HG03175 (cell line): ENCODE data around the gene KCNK2.

Experiments
- ATAC-seq: cut with Tn5 transposase; IDR thresholded peaks from one replicate; pipeline ENCODE4 v1.9.1; 2021; ENCODE audit warnings: mild to moderate bottlenecking, moderate library complexity; ENCODE audit not compliant: unreplicated experiment

Gene KCNK2, protein sequence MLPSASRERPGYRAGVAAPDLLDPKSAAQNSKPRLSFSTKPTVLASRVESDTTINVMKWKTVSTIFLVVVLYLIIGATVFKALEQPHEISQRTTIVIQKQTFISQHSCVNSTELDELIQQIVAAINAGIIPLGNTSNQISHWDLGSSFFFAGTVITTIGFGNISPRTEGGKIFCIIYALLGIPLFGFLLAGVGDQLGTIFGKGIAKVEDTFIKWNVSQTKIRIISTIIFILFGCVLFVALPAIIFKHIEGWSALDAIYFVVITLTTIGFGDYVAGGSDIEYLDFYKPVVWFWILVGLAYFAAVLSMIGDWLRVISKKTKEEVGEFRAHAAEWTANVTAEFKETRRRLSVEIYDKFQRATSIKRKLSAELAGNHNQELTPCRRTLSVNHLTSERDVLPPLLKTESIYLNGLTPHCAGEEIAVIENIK

DNA sequence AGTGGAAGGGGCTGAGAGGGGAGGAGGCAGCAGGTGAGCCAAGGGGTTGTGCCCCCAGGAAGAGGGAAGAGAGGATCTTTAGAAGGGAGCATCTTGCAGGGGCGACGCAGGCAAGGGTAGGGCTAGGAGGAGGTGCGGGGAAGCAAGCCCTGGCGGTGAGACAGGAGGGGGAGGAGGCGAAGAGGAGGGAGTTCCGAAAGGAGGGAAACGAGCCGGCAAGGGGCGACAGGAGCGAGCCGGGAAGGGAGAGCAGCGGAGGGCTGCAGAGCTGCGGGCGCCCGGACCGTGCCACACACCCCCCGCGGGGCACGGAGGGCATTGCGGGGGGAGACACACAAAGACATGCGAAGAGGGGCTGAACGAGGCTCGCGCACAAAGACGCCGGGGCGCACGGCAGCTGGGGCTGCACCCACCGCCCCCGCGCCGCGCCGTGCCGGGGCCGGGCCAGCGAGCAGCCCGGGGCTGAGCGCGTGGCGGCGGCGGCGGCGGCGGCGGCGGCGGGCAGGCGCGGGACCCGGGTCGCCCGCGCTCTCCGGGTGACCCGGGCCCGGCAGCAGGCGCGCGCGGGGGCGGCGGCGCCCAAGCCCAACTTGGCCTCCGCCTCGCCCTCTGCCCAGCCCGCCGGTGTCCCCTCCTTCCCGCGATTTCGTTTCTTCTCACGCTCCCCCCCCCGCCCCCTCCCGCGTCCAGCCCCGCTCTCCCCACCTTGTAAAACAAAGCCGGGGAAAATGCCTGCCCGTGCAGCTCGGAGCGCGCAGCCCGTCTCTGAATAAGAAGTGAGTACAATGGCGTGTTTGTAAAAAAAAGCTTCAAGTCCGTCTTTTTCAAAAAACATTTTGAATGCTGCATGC is at the start of gene KCNK2:
Gene KCNK2, plus strand, starts transcription at position 206 of the 851 bp plus-strand sequence. CDS start 649 bp downstream, outside the sequence.
- ATAC-seq: no peak

DNA sequence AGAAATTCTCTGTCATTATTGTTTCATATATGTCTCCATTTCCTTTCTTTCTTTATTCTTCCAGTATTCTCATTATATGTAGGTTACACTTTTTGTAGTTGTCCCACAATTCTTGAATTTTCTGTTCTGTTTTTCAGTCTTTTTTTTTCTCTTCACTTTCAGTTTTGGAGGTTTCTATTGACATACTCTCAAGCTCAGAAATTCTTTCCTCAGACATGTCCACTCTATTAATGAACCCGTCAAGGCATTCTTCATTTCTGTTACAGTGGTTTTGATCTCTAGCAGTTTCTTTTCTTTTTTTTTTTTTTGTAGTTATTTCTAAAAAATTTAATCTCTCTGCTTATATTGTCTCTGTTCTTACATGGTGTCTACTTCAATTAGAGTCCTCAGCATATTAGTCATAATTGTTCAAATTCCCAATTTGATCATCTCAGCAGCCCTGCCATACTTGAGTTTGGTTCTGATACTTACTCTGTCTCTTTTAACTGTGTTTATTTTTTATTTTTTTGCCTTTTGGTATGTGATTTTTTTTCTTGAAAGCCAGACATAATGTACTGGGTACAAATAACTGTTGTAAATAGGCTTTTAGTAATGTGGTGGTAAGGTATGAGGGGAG is 49.5 kb upstream of the KCNK2 start:
- ATAC-seq: no peak

DNA sequence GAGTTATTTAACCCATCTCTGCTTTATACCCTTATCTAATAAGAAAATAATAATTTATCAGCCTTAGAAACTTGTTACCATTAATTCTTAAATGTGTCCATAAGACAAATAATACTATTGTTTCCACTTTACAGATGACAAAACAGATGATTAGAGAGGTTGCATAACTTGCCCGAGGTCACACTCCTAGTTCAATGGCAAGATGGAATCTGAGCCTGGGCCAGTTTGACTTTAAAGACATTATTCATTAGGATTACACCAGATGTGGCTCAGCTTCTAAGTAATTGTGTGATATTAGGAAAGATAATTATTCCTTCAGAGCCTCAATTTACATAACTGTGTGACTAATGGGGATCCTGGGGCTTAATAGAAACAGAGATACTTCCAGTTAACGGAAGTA is 42.3 kb upstream of the KCNK2 start:
- no peak for ATAC-seq

DNA sequence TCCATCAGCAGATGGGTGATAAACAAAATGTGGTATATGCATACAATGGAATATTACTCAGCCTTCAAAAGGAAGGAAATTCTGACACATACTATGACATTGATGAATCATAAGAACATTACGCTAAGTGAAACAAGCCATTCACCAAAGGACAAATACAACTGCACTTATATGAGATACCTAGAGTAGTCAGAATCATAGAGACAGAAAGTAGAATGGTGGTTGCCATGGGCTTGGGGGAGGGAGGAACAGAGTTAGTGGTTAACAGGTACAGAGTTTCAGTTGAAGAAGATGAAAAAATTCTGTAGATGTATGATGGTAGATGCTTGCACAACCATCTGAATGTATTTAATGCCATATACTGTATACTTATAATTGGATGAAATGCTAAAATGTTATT is 39.1 kb upstream of the KCNK2 start:
- no peak for ATAC-seq

DNA sequence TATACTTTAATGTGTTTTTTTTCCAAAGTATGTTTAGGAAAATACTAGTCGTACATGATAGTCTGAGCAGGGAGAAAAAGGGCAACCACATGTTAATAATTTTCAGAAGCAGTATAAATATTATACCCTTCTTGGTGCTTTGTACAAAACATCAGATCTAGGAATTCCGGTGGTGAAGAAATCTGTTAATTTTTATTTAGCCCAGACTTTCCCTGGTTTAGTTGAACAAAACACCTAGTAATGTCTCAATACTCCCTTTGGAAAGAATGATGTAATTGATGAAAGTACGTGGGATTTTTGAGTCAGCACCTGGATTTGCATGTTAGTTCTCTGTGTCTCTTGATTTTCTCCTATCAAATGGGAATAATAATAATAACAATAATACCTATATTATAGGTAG is 38.4 kb upstream of the KCNK2 start:
- ATAC-seq: no peak

DNA sequence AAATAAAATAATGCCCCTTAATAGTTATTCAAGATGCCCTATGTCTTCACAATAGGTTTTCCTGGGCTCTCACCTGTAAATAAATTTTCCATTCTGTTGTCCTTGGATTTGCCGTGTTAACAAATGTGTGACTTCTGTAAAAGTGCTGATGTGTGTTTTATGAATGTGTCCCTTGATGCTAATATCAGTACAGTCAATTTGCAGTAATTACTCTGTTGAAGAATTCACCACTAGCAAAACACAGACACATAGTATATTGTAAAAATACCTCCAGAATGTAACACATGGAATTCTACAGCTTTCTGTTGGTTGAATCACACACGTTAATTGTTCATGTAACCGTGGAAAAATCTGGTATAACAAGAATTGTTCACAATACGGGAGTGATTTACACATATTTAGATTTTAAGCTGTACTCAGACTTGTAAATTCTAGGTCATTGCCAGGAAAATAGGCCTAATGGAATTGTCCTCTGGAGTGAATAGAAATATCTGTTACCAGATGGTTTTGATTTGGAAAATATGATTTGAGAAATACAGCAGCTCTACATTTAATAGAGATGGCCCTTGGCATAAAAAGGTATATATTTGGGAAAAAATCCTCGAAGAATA is 36.7 kb upstream of the KCNK2 start:
- no peak for ATAC-seq

DNA sequence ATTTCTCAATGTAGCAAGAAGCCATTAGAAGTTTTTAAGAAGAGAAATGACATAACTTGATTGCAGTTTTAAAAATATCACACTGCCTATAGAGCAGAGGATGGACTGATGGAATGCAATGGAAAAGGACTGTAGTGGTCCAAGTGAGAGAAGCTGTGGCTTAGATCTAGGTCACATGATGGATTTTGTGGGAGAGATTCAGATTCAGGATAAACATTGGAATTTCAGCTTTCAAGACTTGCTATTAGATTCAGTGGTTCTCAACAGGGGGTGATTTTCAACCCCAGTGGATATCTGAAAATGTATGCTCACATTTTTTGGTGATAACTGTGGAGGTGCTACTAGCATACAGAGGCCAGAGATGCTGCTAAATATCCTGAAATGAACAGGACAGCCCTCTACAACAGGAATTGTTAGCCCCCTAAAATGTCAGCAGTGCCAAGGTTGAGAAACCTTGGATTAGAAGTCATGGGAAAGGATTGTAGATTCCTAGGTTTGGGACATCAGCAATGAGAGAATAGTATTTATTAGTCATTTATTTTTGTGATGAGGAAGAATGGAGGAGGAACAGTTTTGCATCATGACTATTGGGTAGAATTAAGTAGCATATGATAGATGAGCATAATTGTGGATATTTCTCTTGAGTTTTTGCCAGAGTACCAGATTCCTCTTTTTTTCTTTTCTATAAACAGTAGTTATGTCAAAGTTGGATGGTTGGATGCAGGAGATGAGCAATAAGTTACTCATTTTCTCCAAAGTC is 30.1 kb upstream of the KCNK2 start:
- ATAC-seq: no peak

DNA sequence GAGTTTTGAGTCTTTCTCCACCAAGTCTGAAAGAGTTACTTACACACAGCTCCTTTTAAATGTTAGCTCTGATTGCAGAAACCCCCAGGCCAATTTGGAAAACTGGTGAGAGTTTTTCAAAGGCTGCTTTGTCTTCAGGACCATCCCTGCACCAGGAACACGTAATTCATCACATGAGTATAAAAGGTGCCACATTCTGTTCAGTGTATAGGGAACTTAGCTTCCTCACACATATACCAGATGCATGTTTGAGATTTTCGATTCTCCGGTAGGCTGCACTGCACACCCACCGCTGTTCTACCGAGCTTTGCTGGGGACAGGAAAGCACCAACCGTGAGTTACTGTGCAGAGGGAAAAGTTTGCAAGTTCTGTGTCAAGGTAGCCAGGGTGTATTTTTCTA is 28.3 kb upstream of the KCNK2 start:
- no peak for ATAC-seq

DNA sequence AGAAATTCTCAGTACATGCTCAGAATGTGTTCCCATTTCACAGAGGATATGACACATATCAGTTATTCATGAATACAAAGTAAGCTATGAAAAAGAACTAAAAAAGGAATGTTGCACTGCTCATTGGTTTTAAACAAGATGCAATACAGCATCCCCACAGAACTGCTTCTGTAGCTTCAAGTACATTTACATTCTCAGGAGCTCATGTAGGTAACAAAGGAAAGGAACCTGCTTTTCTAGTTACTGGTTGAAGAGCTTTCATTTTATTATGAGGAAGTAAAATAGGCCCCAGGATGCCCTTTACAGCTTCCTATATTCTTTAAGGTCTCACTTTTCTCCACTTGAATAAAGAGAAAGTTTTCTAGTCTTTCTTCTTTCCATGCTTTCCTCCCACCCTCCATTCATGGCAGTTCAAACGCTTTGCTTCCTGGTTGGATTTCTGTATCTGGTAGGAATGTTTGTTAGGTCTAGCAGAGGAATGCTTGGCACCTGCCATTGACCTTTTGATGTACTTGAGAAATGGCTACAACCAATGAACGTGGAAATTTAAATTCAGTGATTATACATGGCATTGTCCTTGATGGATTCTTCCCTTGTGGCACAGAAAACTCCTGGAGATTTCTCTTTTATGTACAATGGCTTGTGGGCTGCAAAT is 27.1 kb upstream of the KCNK2 start:
- ATAC-seq: no peak

DNA sequence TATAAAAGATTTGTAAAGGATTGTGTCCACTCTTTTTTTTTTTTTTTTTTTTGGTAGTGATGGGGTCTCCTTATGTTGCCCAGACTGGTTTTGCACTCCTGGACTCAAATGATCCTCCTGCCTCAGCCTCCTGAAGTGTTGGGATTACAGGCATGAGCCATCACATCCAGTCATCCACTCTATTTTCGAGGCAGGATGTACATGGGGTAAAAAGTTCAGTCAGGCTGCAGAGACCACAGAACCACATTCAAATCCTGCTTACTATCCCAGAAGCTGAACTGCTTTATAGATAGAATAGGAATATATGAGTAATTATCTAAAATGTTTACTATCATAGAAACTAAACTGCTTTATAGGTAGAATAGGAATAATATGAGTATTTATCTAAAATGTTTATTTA is 26.0 kb upstream of the KCNK2 start:
- ATAC-seq: no peak

DNA sequence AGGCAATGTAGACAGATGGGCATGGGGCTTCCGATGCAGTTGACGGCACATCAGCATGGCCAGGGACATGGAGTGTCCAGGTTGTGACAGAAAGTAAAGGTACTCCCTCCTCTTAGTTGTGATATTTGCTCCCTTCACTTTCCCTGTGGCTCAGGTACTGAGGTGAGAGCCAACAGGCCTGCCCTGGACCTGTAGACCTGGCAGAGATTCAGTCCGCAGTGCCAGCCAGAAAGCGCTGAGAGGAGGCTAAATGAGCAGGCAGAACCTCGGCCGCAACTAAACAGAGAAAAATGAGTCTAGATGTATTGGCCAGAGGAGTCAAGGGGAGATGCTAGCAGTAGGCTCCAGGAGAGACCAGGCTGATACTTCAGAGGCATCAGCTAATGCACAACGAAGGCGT is 22.6 kb upstream of the KCNK2 start:
- ATAC-seq: no peak

DNA sequence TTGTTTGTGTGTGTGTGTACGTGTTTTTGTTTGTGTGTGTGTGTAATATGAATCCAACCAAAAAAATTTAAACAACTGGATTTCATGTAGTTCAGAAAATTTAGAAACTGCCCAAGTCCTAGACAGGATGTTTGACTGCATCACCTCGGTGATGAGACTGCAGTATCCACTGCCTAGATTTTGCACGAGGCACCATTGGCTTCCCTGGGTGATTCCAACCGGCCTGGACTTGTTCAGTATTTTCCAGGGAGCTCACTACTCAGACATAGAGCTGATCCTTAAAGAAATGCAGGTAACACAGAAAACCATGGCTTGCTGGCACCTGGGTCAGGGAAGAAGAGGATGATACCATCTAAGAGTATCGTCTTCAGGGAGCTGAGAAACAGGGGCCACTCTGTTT is 18.2 kb upstream of the KCNK2 start:
- ATAC-seq: no peak

DNA sequence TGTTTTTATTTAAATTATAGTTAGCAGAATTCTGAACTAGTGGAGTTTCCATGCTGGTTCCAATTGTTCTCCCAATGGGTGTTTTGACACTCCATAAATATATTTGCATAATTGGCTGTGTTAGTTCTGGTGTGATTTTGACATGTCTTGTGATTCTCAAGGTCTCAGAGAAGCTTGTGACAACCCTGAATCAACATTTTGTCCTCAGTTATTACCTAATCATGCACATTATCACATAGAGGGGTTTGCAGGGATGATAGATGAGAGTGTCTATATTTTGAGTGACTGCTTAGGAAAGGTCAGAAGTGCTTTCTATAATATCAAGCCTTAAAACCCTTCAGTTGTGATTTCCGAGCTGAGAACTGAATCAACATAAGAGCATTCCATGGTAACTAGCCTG is 11.5 kb upstream of the KCNK2 start:
- ATAC-seq: no peak

DNA sequence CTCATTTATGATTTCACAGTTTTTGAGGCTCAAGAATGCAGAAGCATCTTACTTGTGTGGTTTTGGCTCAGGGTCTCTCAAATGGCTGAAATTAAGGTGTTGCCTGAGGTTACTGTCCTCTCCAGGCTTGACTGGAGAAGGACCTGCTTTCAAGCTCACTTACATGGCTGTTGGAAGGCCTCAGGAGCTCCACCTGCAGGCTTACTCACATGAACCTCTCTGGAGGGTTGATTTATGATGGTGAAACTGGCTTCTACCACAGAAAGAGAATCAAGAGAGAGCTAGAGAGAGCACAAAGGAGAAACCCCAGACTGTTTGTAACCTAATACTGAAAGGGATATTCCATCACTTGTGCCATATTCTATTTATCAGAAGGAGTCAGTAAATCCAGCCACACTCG is 6.2 kb upstream of the KCNK2 start:
- ATAC-seq: no peak

DNA sequence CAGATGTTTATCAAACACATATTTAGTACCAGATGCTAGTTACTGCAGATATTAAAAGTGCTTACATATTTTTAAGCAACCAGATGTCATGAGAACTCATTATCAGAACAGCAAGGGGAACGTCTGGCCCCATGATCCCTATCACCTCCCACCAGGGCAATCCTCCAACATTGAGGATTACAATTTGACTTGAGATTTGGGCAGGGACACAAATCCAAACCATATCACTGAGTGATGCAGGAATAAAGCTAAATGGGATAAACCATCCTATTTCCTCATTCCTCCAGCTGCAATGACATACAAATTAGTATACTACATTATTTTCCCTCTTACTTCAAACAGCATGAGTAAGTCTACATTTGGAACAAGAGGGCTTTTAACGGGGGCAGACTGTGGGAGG is 3.1 kb upstream of the KCNK2 start:
- no peak for ATAC-seq

DNA sequence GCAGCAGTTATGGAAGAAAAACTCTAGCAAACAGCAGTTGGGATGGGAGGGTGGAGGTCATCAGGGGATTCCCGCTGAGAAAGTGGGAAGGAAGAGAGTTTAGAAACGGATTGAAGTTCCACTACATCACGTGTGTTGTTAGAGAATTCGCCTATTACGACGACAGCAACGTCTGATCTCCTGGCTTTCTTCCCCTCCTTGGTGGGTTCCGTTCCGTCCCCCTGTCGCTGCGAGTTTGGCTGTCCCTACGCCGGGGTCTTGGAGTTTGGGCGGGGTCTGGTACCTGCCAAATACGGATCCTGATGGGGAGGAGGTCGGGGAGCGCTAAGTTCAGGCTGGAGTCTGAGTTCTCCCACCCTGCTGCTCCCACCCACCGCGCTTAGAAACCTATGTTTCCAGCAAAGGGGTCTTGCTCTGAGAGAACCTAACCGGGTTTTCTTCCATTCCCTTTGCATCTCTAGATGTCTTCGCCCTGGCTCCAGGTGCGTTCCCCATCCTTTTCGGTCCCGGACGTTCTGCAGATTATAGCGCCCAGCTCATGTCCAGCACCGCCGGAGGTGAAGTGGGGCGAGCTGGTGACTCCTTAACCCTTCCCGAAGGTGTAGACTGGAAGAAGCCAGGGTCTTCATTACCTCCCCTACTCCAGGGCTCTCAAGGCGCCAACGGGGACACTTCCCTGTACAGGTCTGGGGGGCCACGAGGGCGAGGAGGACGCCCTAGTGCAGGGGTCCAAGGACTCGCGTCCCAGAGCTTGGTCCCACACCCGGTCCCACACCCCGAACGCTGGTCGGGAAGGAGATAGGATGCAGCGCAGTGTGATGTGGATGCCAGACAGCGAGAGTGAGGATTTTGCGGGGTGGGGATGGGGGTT is 641 bp upstream of the KCNK2 start:
- no peak for ATAC-seq

DNA sequence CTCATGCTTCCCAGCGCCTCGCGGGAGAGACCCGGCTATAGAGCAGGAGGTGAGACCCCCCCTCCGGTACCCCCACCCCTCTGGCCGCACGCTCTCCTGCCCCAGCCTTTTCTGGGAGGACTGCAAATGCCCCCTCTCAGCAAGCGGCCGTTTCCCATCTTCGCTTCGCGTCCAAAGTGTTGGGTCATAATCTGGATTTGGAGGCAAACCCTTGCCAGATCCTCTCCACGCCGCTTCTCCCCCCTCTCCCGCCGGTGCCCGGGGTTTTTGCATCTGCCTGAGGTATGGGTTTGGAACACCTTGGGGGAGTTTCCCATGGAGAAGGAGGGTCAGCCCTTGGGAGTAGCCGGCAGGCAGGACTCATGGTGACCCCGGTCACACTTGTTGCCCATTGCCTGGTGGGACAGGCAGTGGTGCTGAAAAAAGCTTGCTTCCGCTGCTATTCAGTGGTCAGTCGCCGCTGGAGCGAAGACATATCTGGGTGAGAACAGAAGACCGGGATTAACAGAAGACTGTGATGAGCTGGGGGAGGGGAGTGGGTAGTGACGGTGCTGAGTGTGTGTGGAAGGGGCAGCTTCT is 935 bp downstream of the KCNK2 start:
- ATAC-seq: no peak

DNA sequence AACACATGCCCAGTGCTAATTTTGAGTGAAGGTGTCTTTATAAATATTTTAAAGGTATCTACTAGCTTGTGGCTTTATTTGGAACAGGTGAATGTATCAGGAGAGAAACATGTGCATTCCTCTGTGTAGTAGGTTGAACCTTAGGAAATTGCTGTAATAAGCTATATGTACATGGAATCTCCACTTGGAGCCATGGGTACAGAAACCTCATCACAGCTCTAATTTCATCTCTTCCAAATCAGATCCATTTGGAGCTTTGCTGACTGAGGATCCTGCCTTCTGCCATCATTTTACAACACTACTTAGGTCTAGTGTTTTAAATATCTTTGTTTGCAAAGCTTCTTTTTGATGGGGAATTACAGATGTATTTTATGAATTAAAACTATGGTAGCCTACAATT is 2.1 kb downstream of the KCNK2 start:
- no peak for ATAC-seq

DNA sequence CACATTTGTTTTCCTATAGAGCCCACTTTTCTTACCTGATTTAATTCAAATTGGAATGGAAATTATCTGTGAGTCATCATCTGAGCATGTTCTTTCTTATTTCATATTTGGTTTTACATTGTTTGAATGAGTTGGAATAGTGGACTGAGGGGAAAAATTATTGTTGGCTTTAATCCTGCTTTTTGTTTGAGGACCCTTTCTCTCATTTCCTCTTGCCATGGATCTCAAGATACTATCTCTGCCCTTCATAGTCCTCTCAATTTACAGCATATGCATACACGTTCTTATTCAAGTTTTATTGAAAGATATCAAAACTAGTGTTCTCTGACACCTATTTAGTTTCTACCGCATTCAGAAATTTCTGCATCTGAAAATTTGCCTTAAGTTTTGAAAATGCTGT is 5.1 kb downstream of the KCNK2 start:
- no peak for ATAC-seq
